Islet precursor cell (in vitro differentiated cells): ENCODE measurements around the gene WDTC1.
"Not testable (repeated sequence)": the region's sequence is repeated elsewhere in the genome, so short reads cannot be mapped to it uniquely, and the experiment has no call there.

Source experiments
- DNase-seq: peaks from one replicate; pipeline ENCODE4 v3.0.0-alpha.2; 2018

The WDTC1 gene

GRCh38 chr1:27234049-27234882, at the start of gene WDTC1:
WDTC1 (plus strand) TSS chr1:27234632; CDS start chr1:27261055, 26,423 bp downstream.
- peak; percentile 98 for DNase-seq

GRCh38 chr1:27184665-27185064, 49.8 kb upstream of the WDTC1 start:
- DNase-seq: not testable (repeated sequence)

DNA sequence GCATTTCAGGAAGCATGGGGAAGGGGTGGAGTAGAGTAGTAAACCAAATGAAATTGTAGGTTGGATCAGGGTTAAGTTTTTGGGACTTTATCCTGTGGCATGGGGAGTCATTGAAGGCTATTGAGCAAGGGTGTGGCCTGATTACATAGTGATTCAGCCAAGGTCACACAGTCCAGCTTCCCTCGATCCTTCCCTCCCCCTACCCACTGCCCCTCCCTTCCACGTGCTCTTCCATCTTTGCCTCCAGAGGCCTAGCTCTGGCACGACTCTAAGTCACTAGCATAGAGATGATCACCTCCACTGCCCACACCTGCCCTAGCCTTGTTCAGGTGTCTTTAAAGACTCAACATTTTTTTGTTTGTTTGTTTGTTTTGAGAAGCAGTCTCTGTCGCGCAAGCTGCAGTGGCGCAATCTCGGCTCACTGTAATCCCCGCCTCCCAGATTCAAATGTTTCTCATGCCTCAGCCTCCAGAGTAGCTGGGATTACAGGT, 42.3 kb upstream of the WDTC1 start:
- DNase-seq: no peak

DNA sequence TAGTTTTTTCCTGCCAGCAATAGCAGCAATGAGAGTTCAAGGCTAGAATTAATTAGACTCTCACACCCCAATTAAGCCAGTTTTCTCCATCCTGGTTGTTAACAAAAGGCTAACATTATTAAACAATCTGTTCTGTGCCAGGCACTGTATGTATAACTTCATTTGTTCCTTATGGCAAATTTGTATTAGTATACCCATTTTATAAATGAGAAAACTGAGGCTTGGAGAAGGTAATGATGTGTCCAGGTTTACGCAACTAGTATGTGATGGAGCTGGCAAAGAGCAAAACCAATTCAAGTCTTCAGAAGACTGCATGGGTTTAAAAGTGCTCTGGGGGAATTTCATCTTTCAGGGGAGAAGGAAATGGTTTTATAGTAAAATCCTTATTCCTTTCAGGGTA, 41.2 kb upstream of the WDTC1 start:
- DNase-seq: no peak

DNA sequence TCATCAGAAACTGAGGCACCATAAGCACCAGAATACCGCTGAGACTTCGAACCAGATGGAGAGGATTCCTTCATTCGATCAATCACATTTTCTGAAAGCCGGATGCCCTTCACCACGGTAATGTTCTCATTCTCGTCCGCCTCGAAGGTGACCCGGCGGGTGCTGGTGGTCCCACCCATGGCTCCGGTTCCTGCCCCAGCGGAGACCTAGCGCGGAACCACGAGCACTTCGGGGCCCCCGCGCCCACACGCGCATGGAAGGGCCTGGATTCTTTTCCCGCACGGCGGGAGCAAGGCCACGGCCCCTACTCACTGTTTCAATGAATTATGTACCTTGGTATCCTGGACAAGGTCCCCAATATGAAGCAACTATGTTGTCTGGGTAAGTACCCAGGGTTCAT, 33.1 kb upstream of the WDTC1 start:
- no peak for DNase-seq

DNA sequence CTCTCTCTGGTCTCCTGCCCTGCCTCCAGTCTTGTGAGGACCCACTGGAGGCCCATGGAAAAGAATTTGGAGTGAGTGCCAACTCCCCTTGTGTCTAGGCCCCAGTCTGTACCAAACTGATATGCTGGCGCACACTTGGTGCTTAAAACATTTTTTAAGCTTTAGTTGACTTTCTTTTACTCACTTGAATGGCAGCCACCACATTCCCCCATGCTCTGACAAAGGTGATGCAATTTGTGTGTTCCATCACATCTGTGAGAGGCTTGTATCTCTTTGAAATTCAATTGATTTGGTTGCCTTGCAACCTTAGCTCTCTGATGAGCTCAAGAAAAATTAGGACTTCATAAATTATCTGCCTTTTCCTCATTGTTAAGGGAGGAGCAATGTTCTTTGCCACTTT, 30.5 kb upstream of the WDTC1 start:
- no peak for DNase-seq

DNA sequence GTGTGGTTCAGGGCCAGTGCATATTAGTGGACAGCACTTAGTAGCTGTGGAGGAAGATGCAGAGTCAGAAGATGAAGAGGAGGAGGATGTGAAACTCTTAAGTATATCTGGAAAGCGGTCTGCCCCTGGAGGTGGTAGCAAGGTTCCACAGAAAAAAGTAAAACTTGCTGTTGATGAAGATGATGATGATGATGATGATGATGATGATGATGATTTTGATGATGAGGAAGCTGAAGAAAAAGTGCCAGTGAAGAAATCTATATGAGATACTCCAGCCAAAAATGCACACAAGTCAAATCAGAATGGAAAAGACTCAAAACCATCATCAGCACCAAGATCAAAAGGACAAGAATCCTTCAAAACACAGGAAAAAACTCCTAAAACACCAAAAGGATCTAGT, 27.2 kb upstream of the WDTC1 start:
- not testable (repeated sequence) for DNase-seq

GRCh38 chr1:27208143-27208850, 26.1 kb upstream of the WDTC1 start:
- not testable (repeated sequence) for DNase-seq

DNA sequence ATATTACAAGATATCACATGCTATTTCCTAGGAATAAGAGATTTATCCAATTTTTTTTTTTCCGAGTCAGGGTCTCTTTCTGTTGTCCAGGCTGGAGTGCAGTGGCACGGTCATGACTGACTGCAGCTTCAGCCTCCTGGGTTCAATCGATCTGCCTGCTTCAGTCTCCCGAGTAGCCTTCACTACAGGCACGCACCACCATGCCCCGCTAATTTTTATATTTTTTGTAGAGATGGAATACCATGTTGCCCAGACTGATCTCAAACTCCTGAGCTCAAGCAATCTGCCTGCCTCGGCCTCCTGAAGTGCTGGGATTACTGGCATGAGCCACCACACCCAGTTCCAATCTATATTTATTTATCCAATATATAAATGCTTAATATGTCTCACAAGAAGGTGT, 18.0 kb upstream of the WDTC1 start:
- DNase-seq: no peak

- DNase-seq: no peak
These were observed 17.0 kb upstream of the WDTC1 start for GRCh38 chr1:27217401-27217800.

DNA sequence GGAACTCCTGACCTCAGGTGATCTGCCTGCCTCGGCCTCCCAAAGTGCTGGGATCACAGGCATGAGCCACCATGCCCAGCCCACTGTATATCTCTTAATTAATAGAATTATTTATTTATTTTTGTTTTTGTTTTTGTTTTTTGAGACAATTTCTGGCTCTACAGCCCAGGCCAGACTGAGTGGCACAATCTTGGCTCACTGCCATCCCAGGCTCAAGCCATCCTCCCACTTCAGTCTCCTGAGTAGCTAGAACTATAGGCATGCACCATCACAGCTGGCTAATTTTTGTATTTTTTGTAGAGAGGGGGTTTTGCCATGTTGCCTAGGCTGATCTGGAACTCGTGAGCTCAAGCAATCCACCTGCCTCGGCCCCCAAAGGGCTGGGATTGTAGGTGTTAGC, 15.7 kb upstream of the WDTC1 start:
- no peak for DNase-seq

DNA sequence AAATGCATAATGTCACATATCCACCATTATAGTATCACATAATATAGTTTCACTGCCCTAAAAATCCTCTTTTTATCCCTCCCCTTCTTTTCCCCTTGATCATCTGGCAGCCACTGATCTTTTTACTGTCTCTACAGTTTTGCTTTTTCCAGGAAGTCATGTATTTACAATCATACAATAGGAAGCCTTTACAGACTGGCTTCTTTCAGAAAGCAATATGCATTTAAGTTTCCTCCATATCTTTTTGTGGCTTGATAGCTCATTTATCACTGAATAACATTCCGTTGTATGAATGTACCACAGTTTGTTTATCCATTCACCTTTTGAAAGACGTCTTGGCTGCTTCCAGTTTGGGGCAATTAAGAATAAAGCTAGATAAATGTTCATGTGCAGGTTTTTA, 14.3 kb upstream of the WDTC1 start:
- no peak for DNase-seq

DNA sequence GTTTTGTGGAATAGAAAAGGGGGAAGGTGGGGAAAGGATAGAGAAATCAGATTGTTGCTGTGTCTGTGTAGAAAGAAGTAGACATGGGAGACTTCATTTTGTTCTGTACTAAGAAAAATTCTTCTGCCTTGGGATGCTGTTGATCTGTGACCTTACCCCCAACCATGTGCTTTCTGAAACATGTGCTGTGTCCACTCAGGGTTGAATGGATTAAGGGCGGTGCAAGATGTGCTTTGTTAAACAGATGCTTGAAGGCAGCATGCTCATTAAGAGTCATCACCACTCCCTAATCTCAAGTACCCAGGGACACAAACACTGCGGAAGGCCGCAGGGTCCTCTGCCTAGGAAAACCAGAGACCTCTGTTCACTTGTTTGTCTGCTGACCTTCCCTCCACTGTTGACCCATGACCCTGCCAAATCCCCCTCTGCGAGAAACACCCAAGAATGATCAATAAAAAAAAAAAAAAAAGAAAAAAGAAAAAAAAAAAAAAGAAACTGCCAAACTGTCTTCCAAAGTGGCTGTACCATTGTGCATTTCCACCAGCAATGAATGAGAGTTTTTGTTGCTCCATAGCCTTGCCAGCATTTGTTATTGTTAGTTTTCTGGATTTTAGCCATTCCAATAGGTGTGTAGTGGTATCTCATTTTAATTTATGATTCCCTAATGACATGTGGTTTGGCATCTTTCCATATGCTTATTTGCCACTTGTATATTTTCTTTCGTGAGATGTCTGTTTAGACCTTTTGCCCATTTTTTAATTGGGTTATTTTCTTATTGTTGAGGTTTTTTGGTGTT, 13.5 kb upstream of the WDTC1 start:
- not testable (repeated sequence) for DNase-seq

- no peak for DNase-seq
These were observed 8.8 kb upstream of the WDTC1 start for GRCh38 chr1:27225621-27226020.

- no peak for DNase-seq
These were observed 6.7 kb upstream of the WDTC1 start for GRCh38 chr1:27227765-27228164.

DNA sequence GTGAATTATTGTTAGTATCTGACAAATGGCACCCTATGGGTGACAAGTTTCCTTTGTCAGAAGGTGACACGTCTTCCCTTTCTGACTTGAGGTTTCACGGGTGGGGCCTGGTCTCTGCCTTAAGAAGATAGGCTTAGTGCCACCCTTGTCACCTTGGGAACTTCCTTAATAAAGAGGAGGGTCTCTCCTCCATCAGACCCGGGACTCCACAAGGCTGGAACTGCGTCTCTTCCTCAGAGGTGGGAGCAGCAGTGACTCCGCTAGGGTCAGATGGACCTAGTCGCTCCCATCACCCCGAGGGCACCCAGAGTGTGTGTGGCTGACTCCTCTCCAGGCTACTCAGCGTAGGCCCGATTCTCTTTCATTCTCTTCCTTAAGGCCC, 774 bp upstream of the WDTC1 start:
- no peak for DNase-seq

GRCh38 chr1:27235827-27236226, 1.4 kb downstream of the WDTC1 start:
- no peak for DNase-seq

DNA sequence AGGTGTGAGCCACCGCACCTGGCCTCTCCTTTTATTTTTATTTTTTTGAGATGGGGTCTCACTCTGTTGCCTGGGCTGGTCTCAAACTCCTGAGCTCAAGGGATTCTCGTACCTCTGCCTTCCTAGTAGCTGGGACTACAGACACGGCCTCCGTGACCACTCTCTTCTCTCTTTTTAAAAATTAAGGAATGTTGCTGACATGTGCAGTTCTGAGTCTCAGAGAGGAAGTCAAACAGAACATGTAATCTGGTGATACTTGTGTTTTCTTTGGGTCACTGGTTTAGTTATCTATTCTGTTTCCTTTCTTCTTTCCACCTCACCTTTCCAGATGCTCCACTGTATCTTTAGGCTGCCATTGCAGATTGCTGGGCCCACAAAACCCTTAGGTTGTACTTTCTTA, 2.7 kb downstream of the WDTC1 start:
- DNase-seq: no peak

DNA sequence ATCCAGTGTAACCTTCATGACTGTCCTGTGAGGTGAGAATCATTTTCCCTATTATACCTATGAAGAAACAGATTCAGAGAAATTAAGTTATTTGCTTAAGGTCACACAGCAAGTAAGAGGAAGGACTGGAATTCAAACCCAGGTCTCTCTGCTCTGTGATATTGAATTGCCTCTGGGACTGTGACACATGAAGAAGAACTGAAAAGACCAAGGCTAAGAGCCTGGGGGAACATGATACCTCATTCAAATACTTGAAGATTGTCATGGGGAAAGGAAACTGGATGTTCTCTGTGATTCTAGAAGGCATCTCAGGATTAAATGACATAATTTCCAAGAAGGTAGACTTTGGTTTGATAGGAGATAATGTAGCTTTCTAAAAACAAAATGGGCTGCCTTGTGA, 3.6 kb downstream of the WDTC1 start:
- DNase-seq: no peak

- no peak for DNase-seq
These were observed 7.2 kb downstream of the WDTC1 start for GRCh38 chr1:27241677-27242076.

DNA sequence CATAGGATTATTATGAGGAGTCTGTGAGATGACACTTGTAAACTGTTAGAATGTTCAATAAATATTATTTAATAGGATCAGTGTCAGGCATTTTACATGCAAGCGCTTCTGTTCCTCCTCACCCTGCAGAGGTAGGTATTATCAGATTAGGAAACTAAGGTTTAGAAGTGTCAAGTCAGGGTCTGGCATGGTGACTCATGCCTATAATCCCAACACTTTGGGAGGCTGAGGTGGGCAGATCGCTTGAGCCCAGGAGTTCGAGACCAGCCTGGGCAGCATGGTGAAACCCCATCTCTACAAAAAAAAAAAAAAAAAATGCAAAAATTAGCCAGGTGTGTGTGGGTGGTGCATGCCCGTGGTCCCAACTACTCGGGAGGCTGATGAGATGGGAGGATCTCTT, 9.2 kb downstream of the WDTC1 start:
- DNase-seq: not testable (repeated sequence)

DNA sequence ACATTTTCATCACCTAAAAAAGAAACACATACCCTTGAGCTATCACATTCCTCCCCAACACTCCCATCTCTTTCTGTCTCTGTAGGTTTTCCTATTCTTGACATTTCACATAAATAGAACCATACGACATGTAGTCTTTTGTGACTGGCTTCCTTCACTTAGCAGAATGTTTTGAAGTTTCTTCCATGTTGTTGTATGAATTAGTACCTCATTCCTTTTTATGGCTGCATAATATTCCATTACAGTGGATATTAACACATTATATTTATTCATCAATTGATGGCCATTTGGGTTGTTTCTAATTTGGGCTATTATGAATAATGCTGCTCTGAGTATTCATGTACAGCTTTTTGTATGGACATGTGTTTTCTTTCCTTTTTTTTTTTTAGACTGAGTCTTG, 11.8 kb downstream of the WDTC1 start:
- no peak for DNase-seq

- DNase-seq: no peak
These were observed 19.2 kb downstream of the WDTC1 start for GRCh38 chr1:27253596-27253995.
